AG04450 (cell line): ENCODE data around the gene AMMECR1. TPM values are rescaled to one million over a fixed set of nuclear protein-coding genes. Genes with fewer than 3 reads are reported as not detected.

Experiments
- CTCF ChIA-PET: fragments of 300-600, 350-600 bp; formaldehyde crosslinking; extraction: SDS; loops from one replicate; lab custom pipeline; 2022; ENCODE audit warnings: antibody characterized with exemption, inconsistent platforms; lab: Charles Lee
- POLR2A ChIA-PET: fragments of 350-600 bp; formaldehyde crosslinking; extraction: SDS; loops from one replicate; lab custom pipeline; 2021; ENCODE audit warnings: antibody characterized with exemption, inconsistent platforms; lab: Yijun Ruan, JAX
- DNase-seq: peaks from one replicate; pipeline ENCODE4 v3.0.0-alpha.2; 2011; ENCODE audit warnings: low read depth, low spot score
- H3K27ac ChIP-seq: one replicate; pipeline ENCODE4 v1.5.1; 2012; ENCODE audit warnings: low read depth, low read length, control low read depth
- H3K27me3 ChIP-seq: one replicate; pipeline ENCODE4 v1.6.0; 2012; ENCODE audit warnings: low read length; ENCODE audit not compliant: control insufficient read depth, insufficient read depth
- H3K4me3 ChIP-seq: 2 replicates; pipeline ENCODE4 v1.5.1; 2011; ENCODE audit warnings: mild to moderate bottlenecking, low read depth, low read length, control low read depth
- H3K9me3 ChIP-seq: 2 replicates; pipeline ENCODE4 v1.5.1; 2012; ENCODE audit warnings: low read length; ENCODE audit not compliant: control insufficient read depth, insufficient read depth
- polyA plus RNA-seq: library from polyadenylated mRNA; depleted of rRNA; stranded (reverse); fragments of >200 nt; gene quantifications from 2 replicates; pipeline ENCODE4 v1.2.3, GENCODE V29; 2011
- TF ChIP-seq, protein P1 (sequence below): IDR thresholded peaks from 2 replicates; pipeline ENCODE4 v1.5.1; 2011; ENCODE audit warnings: low read depth, low read length, control low read depth, inconsistent platforms

AMMECR1 gene
- polyA plus RNA-seq, 1 experiment = 13.0 TPM

GRCh38 chrX:110173192-110174175 lies 144.4 kb downstream of the AMMECR1 start:
- CTCF ChIA-PET = interaction anchor here (1.3 kb wide), 1 partner anchor 239 kb away, joined by 3 read pairs; no protein-coding TSS in a partner anchor
- Histone ChIP-seq H3K4me3 (no peak overlapping the region), H3K27me3 (no peaks in the 10 kb centered on the region), H3K27ac (no peak overlapping the region), H3K9me3 (no peaks in the 10 kb centered on the region)
- no peak for DNase-seq
- POLR2A ChIA-PET = interaction anchor here (0.7 kb wide), 1 partner anchor 10 kb away, joined by 3 read pairs; no protein-coding TSS in a partner anchor
- TF ChIP-seq, protein P1, sequence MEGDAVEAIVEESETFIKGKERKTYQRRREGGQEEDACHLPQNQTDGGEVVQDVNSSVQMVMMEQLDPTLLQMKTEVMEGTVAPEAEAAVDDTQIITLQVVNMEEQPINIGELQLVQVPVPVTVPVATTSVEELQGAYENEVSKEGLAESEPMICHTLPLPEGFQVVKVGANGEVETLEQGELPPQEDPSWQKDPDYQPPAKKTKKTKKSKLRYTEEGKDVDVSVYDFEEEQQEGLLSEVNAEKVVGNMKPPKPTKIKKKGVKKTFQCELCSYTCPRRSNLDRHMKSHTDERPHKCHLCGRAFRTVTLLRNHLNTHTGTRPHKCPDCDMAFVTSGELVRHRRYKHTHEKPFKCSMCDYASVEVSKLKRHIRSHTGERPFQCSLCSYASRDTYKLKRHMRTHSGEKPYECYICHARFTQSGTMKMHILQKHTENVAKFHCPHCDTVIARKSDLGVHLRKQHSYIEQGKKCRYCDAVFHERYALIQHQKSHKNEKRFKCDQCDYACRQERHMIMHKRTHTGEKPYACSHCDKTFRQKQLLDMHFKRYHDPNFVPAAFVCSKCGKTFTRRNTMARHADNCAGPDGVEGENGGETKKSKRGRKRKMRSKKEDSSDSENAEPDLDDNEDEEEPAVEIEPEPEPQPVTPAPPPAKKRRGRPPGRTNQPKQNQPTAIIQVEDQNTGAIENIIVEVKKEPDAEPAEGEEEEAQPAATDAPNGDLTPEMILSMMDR = no peak

DNA sequence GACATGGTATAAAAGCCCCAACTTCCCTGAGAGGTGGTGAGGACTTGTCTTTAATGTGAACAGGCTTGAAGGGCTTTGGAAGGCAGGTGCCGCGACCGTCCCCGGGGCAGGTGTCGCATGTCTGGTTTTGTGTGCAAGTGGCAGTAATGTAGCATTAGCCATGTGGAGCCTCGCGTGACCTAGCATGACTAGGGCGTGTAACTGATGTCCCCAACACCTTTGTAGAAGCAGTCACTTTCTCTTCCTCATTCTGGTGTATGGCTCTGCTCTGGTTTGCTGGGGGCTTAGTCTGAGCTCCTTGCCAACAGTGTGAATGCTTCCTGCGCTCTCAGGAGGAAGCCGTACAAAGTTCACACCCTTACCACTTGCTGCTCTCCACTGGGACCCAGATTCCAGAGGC lies 145.7 kb downstream of the AMMECR1 start:
- H3K9me3 ChIP-seq = no peaks in the 10 kb centered on the region
- CTCF ChIA-PET = interaction anchor here (1.3 to 1.4 kb wide), 2 partner anchors 11 to 240 kb away, joined by 3 to 4 read pairs; no protein-coding TSS in a partner anchor
- POLR2A ChIA-PET = no interaction called here
- H3K27me3 ChIP-seq = no peaks in the 10 kb centered on the region
- no peak for DNase-seq
- no peak overlapping the region for H3K4me3 ChIP-seq
- TF ChIP-seq, protein P1 = no peak
- H3K27ac ChIP-seq = no peak overlapping the region

DNA sequence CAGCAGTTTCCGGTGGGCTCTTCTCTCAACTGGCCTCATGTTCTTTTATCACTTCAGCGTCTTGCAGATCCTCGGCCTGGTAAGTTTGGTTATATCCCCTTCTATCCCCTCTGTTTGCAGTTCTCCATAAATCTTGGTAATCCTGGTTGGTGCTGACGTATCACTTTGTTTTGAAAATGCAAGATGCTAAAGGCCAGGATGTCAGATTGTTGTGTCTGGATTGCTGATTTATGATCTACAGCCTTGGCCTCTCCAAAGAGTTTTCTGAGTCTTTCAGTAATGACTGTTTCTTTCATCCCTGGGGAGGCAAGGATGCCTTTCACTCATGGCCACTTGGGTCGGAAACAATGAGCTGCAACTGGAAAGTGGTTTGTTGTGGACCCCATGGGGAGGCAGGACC lies 146.4 kb downstream of the AMMECR1 start:
- ChIA-PET CTCF (interaction anchor here (1.4 kb wide), 1 partner anchor 11 kb away, joined by 4 read pairs; no protein-coding TSS in a partner anchor), POLR2A (no interaction called here)
- H3K9me3 ChIP-seq = no peaks in the 10 kb centered on the region
- no peak for DNase-seq
- no peak overlapping the region for H3K27ac ChIP-seq
- no peaks in the 10 kb centered on the region for H3K27me3 ChIP-seq
- TF ChIP-seq, protein P1 = no peak
- H3K4me3 ChIP-seq = no peak overlapping the region

GRCh38 chrX:110170029-110170428 lies 147.9 kb downstream of the AMMECR1 start:
- CTCF ChIA-PET = no interaction called here
- Histone ChIP-seq H3K9me3 (no peaks in the 10 kb centered on the region), H3K27me3 (no peaks in the 10 kb centered on the region), H3K27ac (no peak overlapping the region), H3K4me3 (no peak overlapping the region)
- TF ChIP-seq, protein P1 = no peak
- no peak for DNase-seq
- POLR2A ChIA-PET = no interaction called here

DNA sequence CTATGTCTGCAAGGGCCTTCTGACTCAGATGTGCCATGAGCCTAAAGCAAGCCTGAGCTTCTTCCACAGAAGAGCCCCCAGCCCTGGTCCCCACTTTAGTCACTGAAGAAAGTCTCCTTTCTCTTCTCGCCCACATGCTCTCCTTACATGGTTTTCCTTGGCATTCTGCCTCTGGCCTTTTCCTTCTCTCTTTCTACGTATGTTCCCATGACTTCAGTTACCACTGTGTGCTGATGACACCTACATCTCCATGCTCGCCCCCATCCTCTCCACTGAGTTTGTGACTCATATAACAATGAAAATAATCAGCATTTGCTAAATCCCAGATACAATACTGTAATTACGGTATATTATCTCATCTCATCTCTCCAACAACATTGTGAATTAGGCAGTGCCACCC lies 149.3 kb downstream of the AMMECR1 start:
- H3K27ac ChIP-seq = no peak overlapping the region
- no peak overlapping the region for H3K4me3 ChIP-seq
- no peaks in the 10 kb centered on the region for H3K9me3 ChIP-seq
- H3K27me3 ChIP-seq = no peaks in the 10 kb centered on the region
- TF ChIP-seq, protein P1 = no peak
- ChIA-PET POLR2A (no interaction called here), CTCF (interaction anchor here (0.8 to 1.4 kb wide), 5 partner anchors 10 to 244 kb away, joined by 3 to 5 read pairs (median 4); no protein-coding TSS in a partner anchor)
- no peak for DNase-seq
